ENCODE measurements around the gene SNAI3. TPM values are rescaled to one million over a fixed set of nuclear protein-coding genes. Genes with fewer than 3 reads are reported as not detected.

Gene SNAI3
- total RNA-seq, 1 donor from 2014 or later, result 0.53 TPM

- intact Hi-C loops (cut with DNase I), result loop anchor here (5.0 kb wide), 1 partner anchor 1826 kb away; no protein-coding TSS in a partner anchor
- DNase-seq (ENCODE audit: low spot score) (no peak), ATAC-seq (no peak)
Measured at GRCh38 chr16:88722784-88723506, 36.6 kb upstream of the SNAI3 start.

GRCh38 chr16:88721815-88722755, 35.8 kb upstream of the SNAI3 start:
- ATAC-seq, result no peak
- intact Hi-C loops (cut with DNase I), result loop anchor here (5.0 kb wide), 1 partner anchor 1825 kb away; no protein-coding TSS in a partner anchor
- DNase-seq (ENCODE audit: low spot score), result no peak

GRCh38 chr16:88721236-88721635, 34.9 kb upstream of the SNAI3 start:
- DNase-seq (ENCODE audit: low spot score) (no peak), ATAC-seq (no peak)
- intact Hi-C loops (cut with DNase I), result loop anchor here (5.0 kb wide), 1 partner anchor 1824 kb away; no protein-coding TSS in a partner anchor

- DNase-seq (ENCODE audit: low spot score) (no peak), ATAC-seq (no peak)
- intact Hi-C loops (cut with DNase I), result loop anchor here (5.0 kb wide), 1 partner anchor 1823 kb away; no protein-coding TSS in a partner anchor
Measured at GRCh38 chr16:88720396-88720970, 34.2 kb upstream of the SNAI3 start.

GRCh38 chr16:88719933-88720296, 33.6 kb upstream of the SNAI3 start:
- no peak for ATAC-seq
- intact Hi-C loops (cut with DNase I), result loop anchor here (5.0 kb wide), 1 partner anchor 1823 kb away; no protein-coding TSS in a partner anchor

GRCh38 chr16:88719267-88719932, 33.1 kb upstream of the SNAI3 start:
- DNase-seq (ENCODE audit: low spot score), result peak; percentile 84
- ATAC-seq, result peak; percentile 72
- intact Hi-C loops (cut with DNase I), result no loop called here

More at GRCh38 chr16:88719933-88720296, 33.6 kb upstream of the SNAI3 start:
- DNase-seq (ENCODE audit: low spot score), result no peak

- DNase-seq (ENCODE audit: low spot score), result no peak
- intact Hi-C loops (cut with DNase I), result no loop called here
- ATAC-seq, result no peak
Measured at GRCh38 chr16:88718178-88718577, 31.9 kb upstream of the SNAI3 start.

GRCh38 chr16:88716601-88717001, 30.3 kb upstream of the SNAI3 start:
- ATAC-seq (no peak), DNase-seq (ENCODE audit: low spot score) (no peak)
- intact Hi-C loops (cut with DNase I), result no loop called here

- DNase-seq (ENCODE audit: low spot score), result no peak
- no peak for ATAC-seq
- intact Hi-C loops (cut with DNase I), result no loop called here
Measured at GRCh38 chr16:88716201-88716600, 29.9 kb upstream of the SNAI3 start.

- DNase-seq (ENCODE audit: low spot score) (no peak), ATAC-seq (no peak)
- intact Hi-C loops (cut with DNase I), result no loop called here
Measured at GRCh38 chr16:88715312-88716190, 29.2 kb upstream of the SNAI3 start.

GRCh38 chr16:88714420-88715302, 28.4 kb upstream of the SNAI3 start:
- no peak for ATAC-seq
- intact Hi-C loops (cut with DNase I), result no loop called here

GRCh38 chr16:88713568-88714419, 27.5 kb upstream of the SNAI3 start:
- intact Hi-C loops (cut with DNase I), result no loop called here
- ATAC-seq, result no peak
- no peak for DNase-seq (ENCODE audit: low spot score)

More at GRCh38 chr16:88714420-88715302, 28.4 kb upstream of the SNAI3 start:
- DNase-seq (ENCODE audit: low spot score), result no peak

GRCh38 chr16:88713054-88713453, 26.7 kb upstream of the SNAI3 start:
- intact Hi-C loops (cut with DNase I), result no loop called here
- ATAC-seq (no peak), DNase-seq (ENCODE audit: low spot score) (no peak)

- intact Hi-C loops (cut with DNase I), result no loop called here
- no peak for ATAC-seq
- no peak for DNase-seq (ENCODE audit: low spot score)
Measured at GRCh38 chr16:88712362-88712979, 26.2 kb upstream of the SNAI3 start.

GRCh38 chr16:88711750-88712340, 25.5 kb upstream of the SNAI3 start:
- ATAC-seq (no peak), DNase-seq (ENCODE audit: low spot score) (no peak)
- intact Hi-C loops (cut with DNase I), result no loop called here
